ENCODE measurements around the gene HOXB8. TPM values are rescaled to one million over a fixed set of nuclear protein-coding genes. Genes with fewer than 3 reads are reported as not detected.
A peak's percentile ranks its signal among the peaks of the same experiment; 100 is the strongest.

Gene HOXB8
- total RNA-seq, 1 donor from 2014 or later: not detected

GRCh38 chr17:48636177-48637018 is 21.3 kb upstream of the HOXB8 start:
- no peaks in the 10 kb centered on the region for H3K36me3 Mint-ChIP-seq (ENCODE audit: low read depth)
- DNase-seq (ENCODE audit: low spot score): no peak
- peak; percentile 72 for TF ChIP-seq CTCF (IDR thresholded peaks at IDR 0.05)
- no peaks in the 10 kb centered on the region for H3K9me3 Mint-ChIP-seq (ENCODE audit: low read depth)
- peaks cover 4% of the 10 kb centered on the region for H3K4me1 Mint-ChIP-seq (ENCODE audit: low read depth)
- no peak overlapping the region for H3K27ac Mint-ChIP-seq (ENCODE audit: unreplicated experiment)
- H3K27me3 Mint-ChIP-seq (ENCODE audit: low read depth): peaks cover 88% of the 10 kb centered on the region
- H3K4me3 Mint-ChIP-seq (ENCODE audit: unreplicated experiment): no peak overlapping the region

GRCh38 chr17:48634493-48635208 is 19.6 kb upstream of the HOXB8 start:
- H3K4me1 Mint-ChIP-seq (ENCODE audit: low read depth): peaks cover 4% of the 10 kb centered on the region
- no peak for DNase-seq (ENCODE audit: low spot score)
- H3K27ac Mint-ChIP-seq (ENCODE audit: unreplicated experiment): no peak overlapping the region
- TF ChIP-seq CTCF (IDR thresholded peaks at IDR 0.05): no peak
- H3K9me3 Mint-ChIP-seq (ENCODE audit: low read depth): no peaks in the 10 kb centered on the region
- peaks cover 1% of the 10 kb centered on the region for H3K36me3 Mint-ChIP-seq (ENCODE audit: low read depth)
- H3K27me3 Mint-ChIP-seq (ENCODE audit: low read depth): peaks cover 90% of the 10 kb centered on the region
- no peak overlapping the region for H3K4me3 Mint-ChIP-seq (ENCODE audit: unreplicated experiment)

- no peak for DNase-seq (ENCODE audit: low spot score)
- Mint-ChIP-seq H3K4me1 (ENCODE audit: low read depth) (peaks cover 4% of the 10 kb centered on the region), H3K36me3 (ENCODE audit: low read depth) (peaks cover 1% of the 10 kb centered on the region), H3K4me3 (ENCODE audit: unreplicated experiment) (no peak overlapping the region), H3K27me3 (ENCODE audit: low read depth) (peaks cover 91% of the 10 kb centered on the region), H3K27ac (ENCODE audit: unreplicated experiment) (no peak overlapping the region), H3K9me3 (ENCODE audit: low read depth) (no peaks in the 10 kb centered on the region)
- TF ChIP-seq CTCF (IDR thresholded peaks at IDR 0.05): no peak
Observed at GRCh38 chr17:48633266-48633677, 18.2 kb upstream of the HOXB8 start.

- no peaks in the 10 kb centered on the region for H3K9me3 Mint-ChIP-seq (ENCODE audit: low read depth)
- H3K4me1 Mint-ChIP-seq (ENCODE audit: low read depth): peaks cover 4% of the 10 kb centered on the region
- peaks cover 91% of the 10 kb centered on the region for H3K27me3 Mint-ChIP-seq (ENCODE audit: low read depth)
- TF ChIP-seq CTCF (IDR thresholded peaks at IDR 0.05): no peak
- peaks cover 1% of the 10 kb centered on the region for H3K36me3 Mint-ChIP-seq (ENCODE audit: low read depth)
- no peak overlapping the region for H3K4me3 Mint-ChIP-seq (ENCODE audit: unreplicated experiment)
- DNase-seq (ENCODE audit: low spot score): no peak
- H3K27ac Mint-ChIP-seq (ENCODE audit: unreplicated experiment): no peak overlapping the region
Observed at GRCh38 chr17:48632579-48633265, 17.6 kb upstream of the HOXB8 start.

All from chondrocyte (in vitro differentiated cells).